Measurements from ENCODE around the gene RAPGEF1. TPM values are rescaled to one million over a fixed set of nuclear protein-coding genes. Genes with fewer than 3 reads are reported as not detected.

The RAPGEF1 gene
- total RNA-seq, 4 donors from 2014 or later, result 13.1 to 73.7 (median 26.2) TPM

DNA sequence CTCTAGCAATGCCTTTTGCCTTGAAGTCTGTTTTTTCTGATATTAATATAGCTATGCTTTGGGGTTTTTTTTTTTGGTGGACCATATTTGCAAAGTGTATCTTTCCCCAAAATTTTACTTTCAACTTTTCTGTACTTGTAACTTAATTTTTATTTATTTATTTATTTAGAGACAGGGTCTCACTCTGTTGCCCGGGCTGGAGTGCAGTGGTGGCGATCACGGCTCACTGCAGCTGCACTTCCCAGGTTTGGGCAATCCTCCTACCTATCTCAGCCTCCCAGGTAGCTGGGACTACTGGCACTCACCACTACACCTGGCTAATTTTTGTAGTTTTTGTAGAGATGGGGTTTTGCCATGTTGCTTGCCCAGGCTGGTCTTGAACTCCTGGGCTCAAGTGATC is 173.7 kb downstream of the RAPGEF1 start:
- Histone ChIP-seq H3K27ac (no peak overlapping the region), H3K27me3 (no peaks in the 10 kb centered on the region), H3K4me3 (no peak overlapping the region), H3K36me3 (no peaks in the 10 kb centered on the region), H3K4me1 (no peaks in the 10 kb centered on the region), H3K9me3 (peaks cover 0 to 7% of the 10 kb centered on the region in 2 donors)
- intact Hi-C loops (cut with DNase I; ENCODE audit: low total_unique reads), result no loop called here
- TF ChIP-seq POLR2A (IDR thresholded peaks at IDR 0.05), result no peak
- TF ChIP-seq, protein P1, sequence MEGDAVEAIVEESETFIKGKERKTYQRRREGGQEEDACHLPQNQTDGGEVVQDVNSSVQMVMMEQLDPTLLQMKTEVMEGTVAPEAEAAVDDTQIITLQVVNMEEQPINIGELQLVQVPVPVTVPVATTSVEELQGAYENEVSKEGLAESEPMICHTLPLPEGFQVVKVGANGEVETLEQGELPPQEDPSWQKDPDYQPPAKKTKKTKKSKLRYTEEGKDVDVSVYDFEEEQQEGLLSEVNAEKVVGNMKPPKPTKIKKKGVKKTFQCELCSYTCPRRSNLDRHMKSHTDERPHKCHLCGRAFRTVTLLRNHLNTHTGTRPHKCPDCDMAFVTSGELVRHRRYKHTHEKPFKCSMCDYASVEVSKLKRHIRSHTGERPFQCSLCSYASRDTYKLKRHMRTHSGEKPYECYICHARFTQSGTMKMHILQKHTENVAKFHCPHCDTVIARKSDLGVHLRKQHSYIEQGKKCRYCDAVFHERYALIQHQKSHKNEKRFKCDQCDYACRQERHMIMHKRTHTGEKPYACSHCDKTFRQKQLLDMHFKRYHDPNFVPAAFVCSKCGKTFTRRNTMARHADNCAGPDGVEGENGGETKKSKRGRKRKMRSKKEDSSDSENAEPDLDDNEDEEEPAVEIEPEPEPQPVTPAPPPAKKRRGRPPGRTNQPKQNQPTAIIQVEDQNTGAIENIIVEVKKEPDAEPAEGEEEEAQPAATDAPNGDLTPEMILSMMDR (IDR thresholded peaks at IDR 0.05), result no peak
- DNase-seq, result no peak

DNA sequence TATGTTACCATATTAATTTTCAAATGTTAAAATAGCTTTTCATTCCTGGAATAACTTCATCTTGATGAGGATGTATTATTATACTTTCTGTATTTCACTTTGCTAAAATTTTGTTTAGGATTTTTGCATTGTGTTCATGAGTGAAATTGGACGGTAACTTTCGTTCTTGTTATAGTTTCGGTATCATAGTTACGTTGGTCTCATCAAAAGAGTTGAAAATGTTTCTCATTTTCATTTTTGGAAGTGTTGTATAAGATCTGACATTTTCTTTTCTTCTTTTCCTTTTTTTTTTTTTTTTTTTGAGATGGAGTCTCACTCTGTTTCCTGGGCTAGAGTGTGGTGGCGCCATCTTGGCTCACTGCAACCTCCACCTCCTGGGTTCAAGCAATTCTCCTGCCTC is 174.5 kb downstream of the RAPGEF1 start:
- H3K9me3 ChIP-seq, result peaks cover 0 to 7% of the 10 kb centered on the region in 2 donors

DNA sequence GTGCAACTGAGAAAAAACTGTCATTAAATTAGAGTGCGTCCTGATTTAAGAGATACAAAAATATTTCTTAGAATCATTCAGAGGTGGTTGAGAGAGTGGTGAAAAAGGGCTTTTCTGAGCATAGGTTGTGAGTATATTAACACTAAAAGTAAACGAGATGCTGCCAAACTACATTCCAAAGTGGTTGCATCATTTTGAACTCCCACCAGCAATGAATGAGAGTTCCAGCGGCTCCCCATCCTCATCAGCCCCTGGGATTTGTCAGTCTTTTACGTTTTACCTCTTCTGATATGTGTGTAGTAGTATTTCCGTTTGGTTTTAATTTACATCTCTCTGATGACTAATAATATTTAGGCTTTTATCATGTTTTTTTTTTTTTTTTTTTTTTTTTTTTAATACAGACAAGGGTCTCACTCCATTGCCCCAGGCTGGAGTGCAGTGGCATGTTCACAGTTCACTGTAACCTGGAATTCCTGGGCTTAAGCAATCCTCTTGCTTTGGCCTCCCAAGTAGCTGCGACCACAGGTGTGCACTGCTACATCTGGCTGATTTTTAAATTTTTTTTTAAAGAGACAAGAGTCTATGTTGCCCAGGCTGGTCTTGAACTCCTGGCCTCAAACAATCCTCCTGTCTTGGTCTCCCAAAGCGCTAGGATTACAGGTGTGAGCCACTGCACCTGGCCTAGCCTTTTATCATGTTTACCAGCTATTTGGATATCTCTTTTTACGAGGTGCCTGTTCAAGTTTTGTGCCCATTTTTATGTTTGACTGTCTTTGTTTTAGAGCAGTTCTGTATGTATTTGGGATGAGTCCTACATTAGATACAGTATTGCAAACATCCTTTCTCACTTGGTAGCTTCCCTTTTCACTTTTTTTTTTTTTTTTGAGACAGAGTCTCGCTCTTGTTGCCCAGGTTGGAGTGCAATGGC is 177.6 kb downstream of the RAPGEF1 start:
- peaks cover 0 to 7% of the 10 kb centered on the region in 2 donors for H3K9me3 ChIP-seq
- no peaks in the 10 kb centered on the region for H3K4me1 ChIP-seq
- TF ChIP-seq, protein P1 (IDR thresholded peaks at IDR 0.05), result no peak
- no peak for TF ChIP-seq POLR2A (IDR thresholded peaks at IDR 0.05)
- H3K27ac ChIP-seq, result no peak overlapping the region
- no peaks in the 10 kb centered on the region for H3K27me3 ChIP-seq
- DNase-seq, result no peak
- intact Hi-C loops (cut with DNase I; ENCODE audit: low total_unique reads), result no loop called here
- no peak overlapping the region for H3K4me3 ChIP-seq
- no peaks in the 10 kb centered on the region for H3K36me3 ChIP-seq

More for the DNA sequence above, 174.5 kb downstream of the RAPGEF1 start:
- intact Hi-C loops (cut with DNase I; ENCODE audit: low total_unique reads), result no loop called here
- DNase-seq, result no peak
- no peak for TF ChIP-seq POLR2A (IDR thresholded peaks at IDR 0.05)
- TF ChIP-seq, protein P1 (IDR thresholded peaks at IDR 0.05), result no peak
- Histone ChIP-seq H3K36me3 (no peaks in the 10 kb centered on the region), H3K27me3 (no peaks in the 10 kb centered on the region), H3K27ac (no peak overlapping the region), H3K4me1 (no peaks in the 10 kb centered on the region), H3K4me3 (no peak overlapping the region)

DNA sequence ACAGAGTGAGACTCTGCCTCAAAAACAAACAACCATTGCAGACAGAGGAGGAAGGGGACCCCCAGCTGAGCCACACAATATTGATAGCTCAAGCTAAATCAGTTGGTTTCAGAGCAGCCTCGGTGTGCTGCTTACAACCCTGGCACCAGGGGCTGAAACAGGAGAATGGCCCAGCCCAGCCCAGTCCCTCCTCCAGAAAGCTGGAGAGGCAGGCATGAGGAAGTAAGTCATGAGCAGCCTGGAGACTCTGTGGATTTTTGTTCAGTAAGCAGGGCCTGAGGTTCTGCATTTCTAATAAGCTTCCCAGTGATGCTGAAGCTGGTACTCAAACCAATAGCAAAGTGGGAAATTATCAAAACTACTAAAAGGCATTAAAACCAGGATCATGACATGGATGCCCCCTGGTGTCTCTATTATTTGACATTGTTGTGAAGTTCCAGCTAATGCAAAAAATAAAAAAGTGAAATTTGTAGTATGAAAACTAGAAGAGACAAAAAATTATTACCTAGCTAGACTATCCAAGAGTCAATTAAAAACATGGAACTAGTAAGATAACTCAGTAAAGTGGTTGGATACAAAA is 180.4 kb downstream of the RAPGEF1 start:
- DNase-seq, result no peak
- Histone ChIP-seq H3K27me3 (peaks cover 0 to 3% of the 10 kb centered on the region in 2 donors), H3K36me3 (no peaks in the 10 kb centered on the region), H3K27ac (no peak overlapping the region), H3K9me3 (peaks cover 0 to 7% of the 10 kb centered on the region in 2 donors), H3K4me3 (no peak overlapping the region), H3K4me1 (no peaks in the 10 kb centered on the region)
- no peak for TF ChIP-seq POLR2A (IDR thresholded peaks at IDR 0.05)
- TF ChIP-seq, protein P1 (IDR thresholded peaks at IDR 0.05), result no peak
- intact Hi-C loops (cut with DNase I; ENCODE audit: low total_unique reads), result no loop called here

All from uterus (tissue), 4 donors.